ENCODE data around the gene GARS1.
"Not testable (repeated sequence)": the region's sequence is repeated elsewhere in the genome, so short reads cannot be mapped to it uniquely, and the experiment has no call there.

Gene GARS1

GRCh38 chr7:30630986-30631385, 36.3 kb downstream of the GARS1 start:
- no peak for DNase-seq

DNA sequence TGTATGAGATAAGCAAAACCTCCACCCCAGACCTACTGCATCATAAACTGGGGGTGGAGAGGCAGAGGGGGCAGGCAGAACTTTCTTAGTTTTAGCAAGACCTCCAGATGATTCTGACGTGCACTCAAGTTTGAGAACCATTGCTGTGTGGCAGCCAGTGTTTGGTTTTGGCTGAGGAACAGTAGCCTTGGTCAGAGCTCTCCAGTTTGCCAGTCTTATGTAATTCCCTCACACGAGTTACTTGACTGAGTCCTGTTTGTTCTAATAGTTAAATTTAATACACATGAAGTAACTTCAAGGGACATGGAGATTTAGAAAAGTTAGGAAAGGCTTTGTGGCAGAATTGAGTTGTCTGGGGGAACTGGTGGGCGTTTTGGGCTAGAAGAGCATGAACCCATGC, 38.5 kb downstream of the GARS1 start:
- no peak for DNase-seq

DNA sequence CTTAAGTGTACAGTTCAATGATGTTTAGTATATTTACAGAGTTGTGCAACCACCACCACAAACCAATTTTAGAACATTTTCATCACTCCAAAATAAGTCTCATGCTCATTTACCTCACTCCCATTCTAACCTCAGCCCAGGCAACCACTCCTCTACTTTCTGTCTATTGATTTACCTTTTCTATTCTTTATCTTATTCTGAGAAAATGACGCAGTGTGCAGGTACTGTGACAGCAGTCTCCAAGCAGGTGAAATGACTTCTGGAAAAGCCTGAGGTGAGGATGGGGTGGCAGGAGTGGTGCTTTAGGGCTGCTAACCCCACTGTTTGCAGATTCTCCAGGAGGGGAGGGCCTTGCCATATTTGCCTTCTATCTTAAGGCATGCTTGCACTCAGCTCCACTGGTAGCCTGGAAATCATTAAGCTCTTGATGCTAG, 39.5 kb downstream of the GARS1 start:
- DNase-seq, result no peak

DNA sequence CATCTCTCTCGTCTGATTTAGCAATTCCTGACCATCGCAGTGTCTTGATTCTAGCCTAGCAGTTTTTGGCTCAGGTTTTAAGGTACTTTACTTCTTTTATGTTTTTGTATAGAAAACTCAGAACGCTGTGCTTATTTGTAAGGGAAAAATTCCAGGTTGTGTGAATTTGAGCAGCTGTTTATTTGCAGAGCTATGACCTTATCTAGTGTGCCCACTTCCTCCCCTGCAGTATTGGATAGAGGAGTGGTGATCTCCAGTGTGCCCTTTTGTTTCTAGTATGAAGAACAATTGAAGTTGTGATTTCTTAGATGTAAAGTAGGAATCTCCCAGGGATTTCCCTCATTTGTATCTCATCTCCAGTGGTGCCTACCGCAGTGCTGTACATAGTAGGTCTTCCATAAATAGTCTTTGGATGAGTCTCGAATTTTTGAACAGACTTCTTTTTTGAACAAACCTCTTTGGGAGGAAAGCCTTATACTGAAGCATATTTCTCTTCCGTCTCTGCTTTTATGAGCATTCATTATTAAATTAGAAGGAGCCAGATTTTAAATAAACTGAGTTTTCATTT, 40.0 kb downstream of the GARS1 start:
- no peak for DNase-seq

DNA sequence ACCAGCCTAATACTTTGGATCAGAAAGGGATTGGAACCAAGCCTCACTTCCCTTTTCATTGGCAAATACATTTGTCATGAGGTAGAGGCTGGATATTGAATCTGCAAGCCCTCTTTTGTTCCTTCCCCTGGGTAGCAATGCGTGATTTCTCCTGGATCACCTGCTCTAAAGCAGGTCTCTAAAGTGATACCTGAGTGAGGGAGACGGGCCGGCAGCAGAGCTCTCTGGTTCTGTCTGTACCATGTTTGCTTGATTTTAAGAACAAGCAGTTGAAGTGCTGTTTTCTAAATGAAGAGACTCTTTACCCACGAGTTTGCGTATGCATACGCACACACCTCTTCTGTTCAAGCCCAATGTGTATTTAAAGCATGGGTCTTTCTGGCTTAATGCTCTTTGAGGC, 41.1 kb downstream of the GARS1 start:
- no peak for DNase-seq

- DNase-seq, result not testable (repeated sequence)
Observed at GRCh38 chr7:30642322-30642721, 47.6 kb downstream of the GARS1 start.

DNA sequence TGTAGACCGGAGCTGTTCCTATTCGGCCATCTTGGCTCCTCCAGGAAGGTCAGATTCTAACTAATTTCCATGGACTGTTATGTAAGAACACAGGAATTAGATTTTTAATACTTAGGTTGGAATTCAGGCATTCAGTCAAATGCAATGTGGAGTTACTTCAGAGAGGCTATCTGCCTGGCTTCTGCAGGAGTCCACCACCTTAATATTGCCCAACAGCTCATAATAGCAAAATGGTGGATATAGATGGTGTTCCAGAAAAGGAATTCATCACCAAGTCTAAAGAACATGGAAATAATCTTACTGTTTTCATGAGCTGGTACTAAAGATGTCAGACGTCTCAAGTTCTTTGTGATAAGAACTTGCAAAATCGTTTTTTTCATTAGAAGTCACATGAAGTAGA, 48.1 kb downstream of the GARS1 start:
- no peak for DNase-seq

- no peak for DNase-seq
Observed at GRCh38 chr7:30644286-30644955, 49.7 kb downstream of the GARS1 start.

GRCh38 chr7:30645661-30646060, 51.0 kb downstream of the GARS1 start:
- DNase-seq, result no peak

- no peak for DNase-seq
Observed at GRCh38 chr7:30646154-30646553, 51.5 kb downstream of the GARS1 start.

DNA sequence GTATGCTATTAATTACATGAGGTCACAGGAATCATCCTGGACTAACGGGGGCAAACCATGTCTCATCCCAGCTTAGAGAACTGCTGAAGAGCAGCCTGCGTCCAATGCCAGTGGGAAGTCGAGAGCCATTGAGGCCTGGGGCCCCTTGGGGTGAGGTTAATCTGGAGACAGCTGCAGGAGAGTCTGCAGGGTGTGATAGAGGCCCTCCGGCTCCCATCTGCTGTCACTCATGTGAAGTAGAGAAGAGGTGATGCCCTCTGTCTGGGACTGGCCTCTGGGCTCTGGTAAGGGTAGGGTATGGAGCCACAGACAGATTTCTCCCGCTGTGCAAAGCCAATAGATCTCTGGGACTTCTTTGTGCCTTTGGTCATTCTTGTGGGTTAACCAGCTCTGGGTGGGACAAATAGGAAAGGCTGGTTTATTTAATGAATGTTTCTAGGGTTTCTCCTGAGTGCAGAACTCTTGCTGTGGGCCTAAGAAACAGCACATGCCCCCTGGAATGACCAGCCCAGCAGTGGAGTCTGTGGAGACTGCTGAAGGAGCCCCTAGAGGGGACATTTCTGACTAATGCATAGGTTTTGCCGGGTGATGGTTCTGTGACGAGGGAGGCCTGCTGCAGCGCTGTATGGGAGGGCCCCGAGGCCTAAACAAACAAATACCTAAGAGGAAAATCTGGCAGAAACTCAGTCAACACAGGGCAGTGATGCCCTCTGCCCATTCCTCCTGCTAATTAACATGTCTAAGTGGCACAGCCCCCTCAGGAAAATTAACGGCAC, 53.1 kb downstream of the GARS1 start:
- DNase-seq, result no peak

DNA sequence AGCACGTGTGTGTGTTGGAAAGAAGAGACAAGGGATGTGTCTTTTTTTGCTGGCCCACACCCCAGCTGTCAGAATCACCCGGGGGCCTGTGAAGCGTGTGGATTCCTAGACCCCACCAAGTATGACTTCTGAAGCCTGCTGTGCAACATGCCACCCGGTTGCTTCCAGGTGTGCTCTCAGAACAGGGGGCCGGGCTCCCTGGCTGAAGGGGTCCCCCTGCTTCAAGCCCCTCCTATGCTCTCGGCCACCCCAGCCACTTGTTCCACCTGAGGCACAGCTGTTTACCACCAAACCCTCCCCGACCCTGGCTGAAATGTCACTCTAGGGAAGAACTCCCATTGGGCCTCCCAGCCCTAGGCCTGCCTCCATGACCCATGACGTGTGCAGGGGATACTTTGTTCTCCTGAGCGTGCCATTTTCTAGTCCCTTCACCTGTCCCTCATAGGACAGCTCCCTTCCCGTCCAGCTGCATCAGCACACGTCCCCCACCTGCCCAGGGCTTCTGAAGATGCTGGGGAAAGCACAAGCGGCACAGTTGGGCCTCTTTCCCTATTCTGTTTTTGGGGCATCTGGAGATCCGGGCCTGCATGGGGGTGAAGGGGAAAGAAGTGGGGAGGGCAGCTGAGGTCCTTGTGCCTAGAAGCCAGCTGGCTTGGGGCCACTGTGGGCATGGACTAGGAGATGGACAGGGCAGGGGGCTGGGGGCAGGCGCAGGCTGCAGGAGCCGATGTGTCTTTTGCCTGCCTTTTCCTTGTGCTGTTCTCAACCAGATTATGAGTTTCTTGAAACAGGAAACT, 54.3 kb downstream of the GARS1 start:
- no peak for DNase-seq

GRCh38 chr7:30649717-30650420, 55.2 kb downstream of the GARS1 start:
- DNase-seq, result no peak

DNA sequence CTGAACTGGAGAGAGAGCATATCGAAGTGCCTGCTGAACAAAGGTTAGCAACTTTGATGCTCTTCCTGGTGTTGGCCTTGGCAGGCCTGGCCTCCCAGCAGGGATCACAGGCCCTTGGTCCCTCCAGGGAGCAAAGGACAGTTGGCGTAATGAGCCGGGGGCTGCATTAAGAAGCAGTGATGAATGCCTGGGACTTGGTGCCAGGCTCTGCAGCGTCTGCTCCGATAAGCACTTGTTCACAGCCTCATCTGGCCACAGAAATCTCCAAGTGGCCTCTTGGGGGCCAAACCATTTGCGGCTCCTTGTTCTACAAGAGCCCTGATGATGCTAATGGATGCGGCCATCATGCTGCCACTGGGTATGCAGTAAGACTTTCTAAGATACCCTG, 55.7 kb downstream of the GARS1 start:
- no peak for DNase-seq

GRCh38 chr7:30652132-30652531, 57.5 kb downstream of the GARS1 start:
- DNase-seq, result no peak

GRCh38 chr7:30652698-30653641, 58.3 kb downstream of the GARS1 start:
- DNase-seq, result no peak

GRCh38 chr7:30654296-30655090, 59.8 kb downstream of the GARS1 start:
- no peak for DNase-seq

DNA sequence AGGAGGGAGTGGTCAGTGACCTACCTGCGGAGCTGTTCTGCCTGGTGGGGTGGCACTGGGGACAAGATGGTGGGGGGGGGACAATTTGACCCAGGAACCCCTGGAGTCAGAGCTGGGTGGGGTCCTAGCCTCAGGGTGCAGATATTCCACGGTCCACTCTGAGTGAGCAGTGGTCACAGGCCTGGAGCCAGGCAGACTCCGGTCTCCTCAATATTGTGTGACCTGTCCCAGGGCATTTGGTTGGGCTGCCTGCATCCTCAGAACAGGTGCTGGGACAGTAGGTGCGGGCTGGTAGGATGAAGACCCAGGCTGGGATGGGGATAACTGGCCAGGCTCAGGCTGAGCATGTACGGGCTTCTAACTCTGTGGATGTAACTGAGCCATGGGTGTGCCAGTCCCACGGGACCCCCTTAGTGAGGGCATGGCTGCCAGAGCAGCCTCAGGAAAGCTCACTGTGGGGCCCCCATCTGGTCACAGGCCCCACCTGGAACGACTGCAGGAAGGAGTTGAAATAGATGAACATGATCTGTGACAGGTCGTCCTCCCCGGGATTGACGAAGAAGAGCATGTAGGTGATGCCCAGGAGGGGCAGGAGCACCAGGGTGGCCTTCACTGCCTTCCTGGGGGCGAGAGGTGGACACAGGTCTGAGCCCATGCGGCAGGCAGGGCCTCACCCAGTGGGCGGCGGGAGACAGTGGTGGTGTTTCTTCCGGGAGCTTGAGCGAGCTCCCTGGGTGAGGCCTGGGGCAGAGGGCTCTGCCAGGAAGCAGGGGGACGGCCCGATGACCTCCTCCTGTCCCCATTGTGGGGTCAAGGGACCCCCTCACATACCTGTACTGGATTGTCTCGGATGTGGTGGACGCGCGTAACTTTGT, 60.7 kb downstream of the GARS1 start:
- no peak for DNase-seq
